Fibroblast of skin of right biceps (primary cell): Measurements from ENCODE around the gene ADGRG2.
A peak's percentile ranks its signal among the peaks of the same experiment; 100 is the strongest.

Experiments
- DNase-seq: peaks from one replicate; pipeline ENCODE4 v3.0.0-alpha.2; 2013

The ADGRG2 gene

DNA sequence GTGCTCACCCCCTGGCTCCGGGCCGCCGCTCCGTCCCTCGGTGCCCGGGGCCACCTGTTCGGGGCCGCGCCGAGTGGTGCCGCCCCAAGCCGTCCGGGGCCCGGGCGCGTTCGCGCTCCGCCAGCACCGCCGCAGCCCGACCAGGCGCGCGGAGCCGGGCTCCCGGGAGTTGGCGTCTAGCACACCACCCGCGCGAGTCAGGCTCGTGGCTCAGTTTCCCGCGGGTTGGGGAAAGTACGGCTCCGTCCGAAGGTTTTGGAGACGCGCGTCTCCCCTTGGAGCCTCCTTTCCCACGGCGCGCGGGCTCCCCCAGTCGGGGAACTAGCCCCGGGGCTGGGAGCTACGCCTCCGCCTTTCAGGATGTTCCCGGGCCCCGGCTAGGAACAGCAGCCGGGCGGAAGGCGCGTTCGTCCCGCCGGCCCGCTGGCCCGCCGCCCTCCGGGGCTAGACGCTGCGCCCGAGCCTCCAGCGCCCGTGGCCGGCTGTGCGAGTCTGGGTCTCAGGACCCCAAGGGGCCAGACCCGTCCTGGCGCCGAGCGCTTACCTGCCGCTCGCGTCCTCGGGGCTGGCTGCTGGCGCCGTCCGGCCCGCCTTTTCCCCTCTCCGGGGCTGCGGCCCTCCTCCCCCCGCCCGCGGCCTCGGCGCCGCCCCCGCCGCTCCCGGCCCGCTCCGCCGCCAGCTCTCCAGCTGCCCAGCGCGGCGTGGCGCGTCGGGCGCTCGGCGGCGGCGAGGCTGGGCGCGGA, at the start of gene ADGRG2:
TSS of gene ADGRG2 (minus strand) at position 571 of the 743 bp plus-strand sequence. CDS start 53,634 bp downstream, outside the sequence.
- DNase-seq: peak; percentile 36

- DNase-seq: no peak
Observed at GRCh38 chrX:19168609-19169008, 46.3 kb upstream of the ADGRG2 start.

DNA sequence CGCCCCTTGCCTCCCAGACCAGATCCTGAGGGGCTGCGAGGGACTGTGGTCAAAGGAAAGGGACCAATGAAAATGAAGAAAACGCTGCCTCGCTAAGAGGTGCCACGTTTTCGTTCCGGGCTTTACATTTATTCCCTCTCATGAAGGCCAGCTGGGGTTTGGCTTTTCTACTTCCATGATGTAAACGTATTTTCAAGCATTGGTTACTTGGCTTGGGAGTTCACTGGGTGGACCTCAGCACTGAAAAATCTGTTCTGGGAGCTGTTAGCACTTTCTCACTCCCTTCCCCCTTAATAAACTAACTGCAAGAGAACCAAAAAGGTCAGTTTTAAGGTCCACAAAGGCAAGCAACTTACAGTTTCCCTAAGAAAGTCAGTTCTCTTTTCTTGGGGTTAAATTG, 40.6 kb upstream of the ADGRG2 start:
- no peak for DNase-seq

DNA sequence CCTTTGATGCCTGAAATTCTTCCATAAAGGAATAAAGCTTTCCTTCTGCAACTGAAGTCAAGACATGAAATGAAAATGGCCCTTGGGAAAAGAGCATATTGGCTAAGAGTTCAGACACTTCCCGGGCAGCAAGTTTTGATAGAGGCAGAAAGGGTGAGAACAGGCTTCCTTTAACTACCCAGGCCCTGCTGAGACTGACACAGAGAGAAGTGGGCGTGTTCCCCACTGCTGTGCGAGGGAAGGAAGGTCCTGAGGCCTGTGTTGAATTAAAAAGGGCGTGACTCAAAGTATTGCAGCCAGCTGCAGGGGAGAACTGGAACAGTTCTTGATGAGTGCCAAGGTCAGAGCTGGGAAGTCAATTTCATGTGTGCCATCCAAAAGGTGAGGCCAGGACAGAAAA, 33.9 kb upstream of the ADGRG2 start:
- DNase-seq: no peak

DNA sequence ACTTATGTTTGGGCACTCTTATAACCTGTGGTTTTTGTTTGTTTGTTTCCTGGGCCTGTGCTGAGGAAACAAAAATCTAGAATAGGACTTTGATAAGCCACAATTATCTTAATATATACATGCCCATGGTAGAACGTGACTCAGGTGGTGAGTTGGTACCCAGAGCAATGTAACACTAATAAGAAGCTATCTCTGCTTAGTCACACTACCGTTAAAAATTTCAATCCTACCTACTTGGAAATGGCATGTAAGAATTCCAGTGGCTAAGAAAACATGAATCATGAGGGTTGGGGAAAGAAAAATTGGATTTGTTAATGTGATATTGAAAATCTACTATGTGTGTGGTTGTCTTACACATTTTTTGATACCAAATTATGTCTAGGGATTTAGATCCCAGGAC, 30.5 kb upstream of the ADGRG2 start:
- DNase-seq: peak; percentile 30

- no peak for DNase-seq
Observed at GRCh38 chrX:19137067-19137466, 14.8 kb upstream of the ADGRG2 start.

- DNase-seq: no peak
Observed at GRCh38 chrX:19133784-19134183, 11.5 kb upstream of the ADGRG2 start.

DNA sequence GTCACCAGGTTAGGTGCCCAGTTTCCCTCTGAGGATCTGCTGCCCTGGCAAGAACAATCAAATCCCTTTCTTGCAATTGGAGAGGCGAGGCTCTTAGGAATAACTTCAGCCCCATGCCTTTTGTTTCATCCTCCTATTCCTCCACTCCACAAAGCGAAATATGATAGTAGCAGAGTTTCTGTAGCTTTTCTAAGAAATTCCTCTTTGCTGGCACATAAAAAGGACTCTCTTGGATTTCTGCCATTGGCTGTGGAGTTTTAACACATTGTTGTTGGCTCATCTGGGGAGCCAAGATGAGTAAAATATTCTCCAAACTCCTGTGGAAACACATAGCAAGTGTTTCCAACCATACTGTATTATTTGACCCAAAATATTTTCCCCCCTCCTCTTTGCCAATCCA, 11.0 kb upstream of the ADGRG2 start:
- DNase-seq: peak; percentile 15

DNA sequence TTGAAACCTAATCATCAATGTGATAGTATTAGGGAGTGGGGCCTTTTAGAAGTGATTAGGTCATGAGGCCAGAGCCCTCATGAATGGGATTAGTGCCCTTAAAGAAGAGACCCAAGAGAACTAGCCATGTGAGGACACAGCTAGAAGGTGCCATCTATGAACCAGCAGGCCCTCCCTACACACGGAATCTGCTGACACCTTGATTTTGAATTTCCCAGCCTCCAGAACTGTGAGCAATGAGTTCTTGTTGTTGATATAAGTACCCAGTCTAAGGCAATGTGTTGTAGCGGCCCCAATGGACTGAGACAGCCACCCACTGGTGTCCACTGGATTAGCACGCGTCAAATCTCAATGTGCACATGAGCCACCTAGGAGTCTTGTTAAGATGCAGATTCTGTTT, 8.4 kb upstream of the ADGRG2 start:
- no peak for DNase-seq

DNA sequence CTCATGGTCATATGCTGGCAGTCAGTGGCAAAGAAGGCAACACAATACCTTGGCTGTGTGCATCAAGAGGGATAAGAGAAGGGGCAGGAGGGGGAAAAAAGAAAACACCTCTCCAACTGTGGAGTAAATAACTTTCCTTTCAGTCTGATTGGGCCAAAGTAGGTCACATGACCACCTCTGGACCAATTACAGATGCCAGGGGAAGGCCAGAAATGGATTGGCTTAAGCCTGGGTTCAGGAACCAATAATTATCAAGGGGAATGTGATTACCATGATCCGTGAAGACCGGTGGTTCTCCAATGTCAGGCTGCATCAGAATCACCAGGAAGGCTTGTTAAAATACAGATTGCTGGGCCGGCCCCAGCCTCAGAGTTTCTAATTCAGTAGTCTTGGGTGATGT, 7.4 kb upstream of the ADGRG2 start:
- no peak for DNase-seq

DNA sequence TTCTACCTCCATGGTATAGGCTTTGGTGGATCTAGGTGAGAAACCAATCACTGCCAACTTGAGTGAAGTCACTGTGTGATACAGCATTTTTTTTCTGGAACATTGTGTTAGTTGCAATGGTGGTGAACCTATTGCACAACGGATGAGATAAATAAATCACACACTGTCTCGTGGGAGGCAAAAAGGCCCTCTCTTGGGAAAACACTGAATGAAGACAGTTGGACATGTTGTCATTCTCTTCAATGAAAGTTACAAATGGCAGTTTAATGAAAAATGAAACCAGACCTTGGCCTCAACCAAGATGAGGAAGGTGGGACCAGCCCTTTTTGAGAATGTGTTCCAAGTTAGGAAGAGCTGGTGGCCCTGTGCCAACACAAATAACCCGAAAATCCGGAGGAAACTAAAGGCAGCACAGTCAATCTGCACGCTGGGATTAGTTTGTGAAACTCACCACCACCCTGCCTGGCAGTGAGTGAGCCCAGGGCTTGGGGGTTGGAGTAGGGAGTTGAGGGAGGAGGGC, 5.4 kb upstream of the ADGRG2 start:
- DNase-seq: peak; percentile 34

GRCh38 chrX:19122641-19123009, 357 bp upstream of the ADGRG2 start:
- DNase-seq: no peak

GRCh38 chrX:19121466-19121865, 802 bp downstream of the ADGRG2 start:
- DNase-seq: no peak

DNA sequence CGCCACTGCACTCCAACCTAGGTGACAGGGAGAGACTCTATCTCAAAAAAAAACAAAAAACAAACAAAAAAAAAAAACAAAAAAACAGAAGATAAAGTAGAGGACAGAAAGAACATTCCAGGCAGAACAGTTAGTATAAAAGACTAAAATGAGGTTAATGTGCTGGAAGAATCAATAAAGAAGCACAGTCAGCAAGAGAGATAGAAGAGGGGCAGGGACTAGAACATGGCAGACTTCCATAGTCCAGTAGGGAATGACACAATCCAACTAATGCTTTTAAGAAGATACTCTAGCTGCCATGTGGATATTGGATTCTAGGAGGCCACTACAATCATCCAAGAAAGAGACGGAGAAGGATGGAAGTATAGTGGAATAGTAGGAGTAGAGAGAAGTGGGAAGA, 11.6 kb downstream of the ADGRG2 start:
- no peak for DNase-seq

DNA sequence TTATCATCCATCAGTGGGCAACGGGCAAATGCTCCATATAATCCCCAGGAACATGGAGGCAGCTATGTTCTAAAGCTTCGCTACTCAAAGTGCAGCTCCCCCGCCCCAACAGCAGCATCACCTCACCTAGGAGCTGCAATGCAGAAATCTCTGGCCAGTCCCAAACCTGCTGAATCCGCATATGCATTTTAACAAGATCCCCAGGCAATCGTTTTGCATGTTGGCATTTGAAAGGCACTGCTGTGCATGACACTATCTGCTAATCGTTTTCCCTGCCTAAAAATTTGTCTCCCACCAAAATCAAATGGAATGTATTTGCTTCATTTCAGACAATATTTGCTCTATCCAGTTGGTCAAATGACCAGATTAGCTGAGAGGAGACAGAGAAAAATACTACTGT, 15.2 kb downstream of the ADGRG2 start:
- no peak for DNase-seq

GRCh38 chrX:19100586-19100985, 21.7 kb downstream of the ADGRG2 start:
- no peak for DNase-seq

GRCh38 chrX:19097553-19098283, 24.6 kb downstream of the ADGRG2 start:
- no peak for DNase-seq

DNA sequence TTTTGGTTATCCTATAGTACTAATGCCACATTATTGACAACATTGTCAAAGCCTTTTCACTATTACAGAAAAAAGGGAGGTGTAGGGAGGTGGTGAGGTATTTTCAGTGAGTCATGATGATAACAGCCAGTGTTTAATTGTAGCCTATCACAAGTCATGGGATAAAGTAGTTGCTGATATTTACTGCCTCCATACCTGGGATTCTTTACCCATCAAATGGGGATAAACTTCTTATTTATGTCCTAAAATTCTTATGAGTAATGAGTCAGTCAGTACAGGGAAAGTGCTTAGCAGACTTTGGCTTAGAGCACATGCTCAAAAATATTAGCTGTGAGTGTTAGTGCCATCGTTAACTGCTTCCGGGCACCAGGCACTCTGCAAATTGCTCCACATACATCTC, 25.7 kb downstream of the ADGRG2 start:
- DNase-seq: no peak

DNA sequence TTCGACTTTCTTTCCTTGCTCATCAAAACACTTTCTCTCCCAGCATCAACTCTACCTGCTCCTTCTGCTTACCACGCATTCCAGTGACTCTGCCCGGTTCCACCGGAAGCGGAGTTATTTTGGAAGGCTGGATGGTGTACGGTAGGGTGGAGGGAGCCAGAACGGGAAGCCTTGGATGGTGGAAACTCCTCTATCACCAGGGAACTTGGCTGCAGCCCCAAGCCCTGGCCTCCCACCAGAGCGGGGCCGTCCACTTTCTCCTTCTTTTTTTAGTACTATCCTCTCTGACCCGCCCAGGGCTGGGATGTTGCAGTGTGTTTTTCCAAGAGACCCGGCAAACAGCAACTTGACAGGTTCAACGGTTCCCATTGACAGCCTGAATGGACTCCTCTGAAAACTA, 27.6 kb downstream of the ADGRG2 start:
- no peak for DNase-seq

DNA sequence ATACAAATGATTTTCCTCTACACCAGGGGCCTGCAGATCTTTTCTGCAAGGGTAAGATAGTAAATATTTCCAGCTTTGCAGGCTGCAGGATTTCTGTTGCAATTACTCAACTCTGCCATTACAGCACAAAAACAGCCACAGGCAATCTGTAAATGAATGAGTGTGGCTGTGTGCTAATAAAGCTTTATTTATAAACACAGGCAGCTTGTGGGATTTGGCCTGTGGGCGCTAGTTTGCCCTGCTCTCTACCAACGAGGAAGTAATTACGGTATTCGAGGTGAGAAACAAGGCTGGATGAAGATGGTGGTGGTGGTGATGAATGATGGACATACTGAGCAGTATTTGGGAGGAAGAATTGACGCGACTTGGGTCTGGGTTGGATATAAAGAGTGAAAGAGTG, 30.7 kb downstream of the ADGRG2 start:
- DNase-seq: no peak

DNA sequence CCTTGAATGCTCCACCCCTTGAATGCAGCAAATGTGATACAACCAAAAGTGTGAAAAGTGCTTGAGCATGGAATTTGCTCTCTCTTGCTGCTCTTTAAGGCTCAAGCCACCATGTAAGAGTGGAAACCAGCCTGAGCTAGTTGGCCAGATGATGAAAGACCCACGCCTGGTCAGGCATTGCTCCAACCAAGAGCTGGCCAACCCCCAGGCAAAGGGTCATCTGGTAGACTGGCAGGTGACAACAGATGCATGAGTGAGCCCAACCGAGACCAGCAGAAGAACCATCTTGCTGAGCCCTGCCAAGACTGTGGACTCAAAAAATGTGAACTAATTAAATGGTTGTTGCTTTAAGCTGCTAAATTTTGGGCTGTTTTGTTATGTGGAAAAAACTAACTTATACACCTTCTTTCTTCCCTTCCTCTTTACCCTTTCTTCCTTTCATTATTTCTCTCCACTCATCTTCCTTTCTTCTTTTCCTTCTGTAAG, 32.7 kb downstream of the ADGRG2 start:
- DNase-seq: no peak

GRCh38 chrX:19086102-19086772, 36.0 kb downstream of the ADGRG2 start:
- DNase-seq: no peak

GRCh38 chrX:19085666-19086065, 36.6 kb downstream of the ADGRG2 start:
- DNase-seq: no peak

DNA sequence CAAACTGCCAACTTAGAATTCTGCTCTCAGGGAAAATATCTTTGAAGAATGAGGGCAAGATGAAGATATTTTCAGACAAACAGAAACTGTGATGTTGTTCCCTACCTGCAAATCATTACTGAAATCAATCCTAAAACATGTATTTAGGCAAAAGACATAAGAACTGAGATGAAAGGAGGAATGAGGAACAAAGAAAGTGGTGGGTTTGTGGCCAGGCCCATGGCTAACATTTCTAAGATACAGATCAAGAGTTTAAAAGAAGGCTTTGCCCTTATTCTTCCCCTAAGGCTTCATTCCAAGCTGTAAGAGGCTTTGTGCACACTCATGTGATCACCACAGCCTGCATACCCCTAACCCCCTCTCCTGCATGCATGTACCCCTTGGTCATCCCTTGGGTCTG, 46.5 kb downstream of the ADGRG2 start:
- no peak for DNase-seq
